Fibroblast of gingiva (primary cell): ENCODE results near the gene NR3C2.
A peak's percentile ranks its signal among the peaks of the same experiment; 100 is the strongest.
"Not testable (repeated sequence)": the region's sequence is repeated elsewhere in the genome, so short reads cannot be mapped to it uniquely, and the experiment has no call there.

Source experiments
- DNase-seq: peaks from one replicate; pipeline ENCODE4 v3.0.0-alpha.2; 2011; ENCODE audit warnings: low read depth

The NR3C2 gene

GRCh38 chr4:148369919-148370318 is 72.3 kb downstream of the NR3C2 start:
- DNase-seq = no peak

GRCh38 chr4:148367756-148368155 is 74.5 kb downstream of the NR3C2 start:
- DNase-seq = no peak

- no peak for DNase-seq
Observed at GRCh38 chr4:148366251-148366650, 76.0 kb downstream of the NR3C2 start.

GRCh38 chr4:148364525-148364924 is 77.7 kb downstream of the NR3C2 start:
- DNase-seq = no peak

GRCh38 chr4:148359769-148360168 is 82.4 kb downstream of the NR3C2 start:
- DNase-seq = no peak

GRCh38 chr4:148355442-148356123 is 86.6 kb downstream of the NR3C2 start:
- no peak for DNase-seq

- no peak for DNase-seq
Observed at GRCh38 chr4:148354186-148354585, 88.0 kb downstream of the NR3C2 start.

- no peak for DNase-seq
Observed at GRCh38 chr4:148353571-148353970, 88.6 kb downstream of the NR3C2 start.

GRCh38 chr4:148349153-148349552 is 93.1 kb downstream of the NR3C2 start:
- DNase-seq = no peak

- no peak for DNase-seq
Observed at GRCh38 chr4:148346657-148347056, 95.6 kb downstream of the NR3C2 start.

GRCh38 chr4:148345509-148345908 is 96.7 kb downstream of the NR3C2 start:
- no peak for DNase-seq

GRCh38 chr4:148344941-148345340 is 97.3 kb downstream of the NR3C2 start:
- DNase-seq = no peak

- no peak for DNase-seq
Observed at GRCh38 chr4:148344352-148344751, 97.9 kb downstream of the NR3C2 start.

- DNase-seq = no peak
Observed at GRCh38 chr4:148341980-148342800, 100.0 kb downstream of the NR3C2 start.

- no peak for DNase-seq
Observed at GRCh38 chr4:148335133-148335532, 107.1 kb downstream of the NR3C2 start.

GRCh38 chr4:148333265-148333664 is 108.9 kb downstream of the NR3C2 start:
- no peak for DNase-seq

- DNase-seq = peak; percentile 1
Observed at GRCh38 chr4:148332486-148332885, 109.7 kb downstream of the NR3C2 start.

GRCh38 chr4:148330724-148331123 is 111.5 kb downstream of the NR3C2 start:
- no peak for DNase-seq

- no peak for DNase-seq
Observed at GRCh38 chr4:148330161-148330560, 112.1 kb downstream of the NR3C2 start.

GRCh38 chr4:148329751-148330150 is 112.5 kb downstream of the NR3C2 start:
- no peak for DNase-seq

GRCh38 chr4:148327683-148328082 is 114.5 kb downstream of the NR3C2 start:
- no peak for DNase-seq

GRCh38 chr4:148323316-148323715 is 118.9 kb downstream of the NR3C2 start:
- DNase-seq = not testable (repeated sequence)

GRCh38 chr4:148315049-148315448 is 127.2 kb downstream of the NR3C2 start:
- no peak for DNase-seq
